Naive thymus-derived CD8-positive, alpha-beta T cell (primary cell): ENCODE results near the gene LY86. TPM values are rescaled to one million over a fixed set of nuclear protein-coding genes. Genes with fewer than 3 reads are reported as not detected.
"Not testable (repeated sequence)": the region's sequence is repeated elsewhere in the genome, so short reads cannot be mapped to it uniquely, and the experiment has no call there.

Experiments used
- ATAC-seq, 2 donors: fragments of 150-1000 bp; cut with Tn5 transposase in 1 of 2; sonication (Bioruptor Pico), chemical (Tn5 transposase) in 1 of 2; 1 replicate in 1 of 2; 2 replicates in 1 of 2; pipeline ENCODE4 v1.10.0; 2021; ENCODE audit warnings: mild to moderate bottlenecking in 2 of 2, moderate library complexity in 2 of 2
- POLR2A ChIA-PET: fragments of 350-600 bp; sonication (Branson Sonifier 250); formaldehyde crosslinking; loops from one replicate; lab custom pipeline; 2021; ENCODE audit warnings: antibody characterized with exemption; lab: Charles Lee
- DNase-seq, 10 donors: peaks; one replicate each; pipeline versions ENCODE4 v3.0.0 to v3.0.0-alpha.2; 2020 to 2022
- H3K27ac Mint-ChIP-seq, 10 donors: one replicate each; pipeline ENCODE4 v1.8.0; 2020 to 2022; ENCODE audit warnings: mild to moderate bottlenecking in 10 of 10, mixed read lengths in 10 of 10, moderate library complexity in 4 of 10, inconsistent platforms in 1 of 10
- H3K27me3 Mint-ChIP-seq, 5 donors: one replicate each; pipeline ENCODE4 v1.8.0; 2021 to 2022; ENCODE audit warnings: mixed read lengths in 5 of 5
- H3K36me3 Mint-ChIP-seq, 3 donors: one replicate each; pipeline ENCODE4 v1.8.0; 2020 to 2022; ENCODE audit warnings: mixed read lengths in 3 of 3, mild to moderate bottlenecking in 2 of 3, inconsistent platforms in 1 of 3
- H3K4me1 Mint-ChIP-seq, 4 donors: one replicate each; pipeline ENCODE4 v1.8.0; 2021 to 2022; ENCODE audit warnings: mixed read lengths in 4 of 4
- H3K4me3 Mint-ChIP-seq, 10 donors: one replicate each; pipeline ENCODE4 v1.8.0; 2020 to 2022; ENCODE audit warnings: mild to moderate bottlenecking in 10 of 10, mixed read lengths in 10 of 10, moderate library complexity in 6 of 10, inconsistent platforms in 1 of 10
- H3K9me3 Mint-ChIP-seq, 9 donors: one replicate each; pipeline ENCODE4 v1.8.0; 2020 to 2022; ENCODE audit warnings: mixed read lengths in 9 of 9, mild to moderate bottlenecking in 3 of 9, inconsistent platforms in 1 of 9, moderate library complexity in 1 of 9
- polyA plus RNA-seq, 3 donors: library from polyadenylated mRNA; unstranded; fragments of 300-500 nt; fragmentation: Illumina TruSeq; gene quantifications; one replicate each; pipeline ENCODE4 v1.2.3, GENCODE V29; 2021
- total RNA-seq, 8 experiments: library from RNA in 2 of 8; stranded (reverse) in 2 of 8; gene quantifications; one replicate each; pipeline ENCODE4 v1.2.3 and lab custom pipeline; 2021 to 2026

LY86 gene
- total and polyA plus RNA-seq, 5 experiments from 2014 or later: 2.2 to 7.0 (median 6.0) TPM

GRCh38 chr6:6600875-6601274 lies 12.4 kb downstream of the LY86 start:
- peaks cover 13 to 64% (median 25%) of the 10 kb centered on the region in 4 donors for H3K4me1 Mint-ChIP-seq
- peak overlapping the region in 1 of 10 donors; percentile 31 for H3K4me3 Mint-ChIP-seq
- DNase-seq (no peak), ATAC-seq (no peak)
- no peaks in the 10 kb centered on the region for H3K27me3 Mint-ChIP-seq
- peaks cover 0 to 12% (median 0%) of the 10 kb centered on the region in 9 donors for H3K9me3 Mint-ChIP-seq
- peak overlapping the region in 3 of 10 donors; percentile 25 to 59 (median 41) for H3K27ac Mint-ChIP-seq
- POLR2A ChIA-PET: interaction anchor here (0.6 to 3.5 kb wide), 4 partner anchors 11 to 64 kb away, joined by 3 to 13 read pairs (median 4); no protein-coding TSS in a partner anchor
- peaks cover 0 to 7% (median 3%) of the 10 kb centered on the region in 3 donors for H3K36me3 Mint-ChIP-seq

- Mint-ChIP-seq H3K9me3 (peaks cover 0 to 12% (median 0%) of the 10 kb centered on the region in 9 donors), H3K27me3 (no peaks in the 10 kb centered on the region), H3K4me1 (peaks cover 2 to 51% (median 12%) of the 10 kb centered on the region in 4 donors), H3K36me3 (peaks cover 0 to 7% (median 3%) of the 10 kb centered on the region in 3 donors), H3K4me3 (no peak overlapping the region), H3K27ac (peak overlapping the region in 4 of 10 donors; percentile 6 to 79 (median 26))
- POLR2A ChIA-PET: no interaction called here
- no peak for DNase-seq
- ATAC-seq: no peak
Measured at GRCh38 chr6:6602262-6602661, 13.7 kb downstream of the LY86 start.

GRCh38 chr6:6603317-6603716 lies 14.8 kb downstream of the LY86 start:
- POLR2A ChIA-PET: interaction anchor here (1.9 kb wide), 1 partner anchor 11 kb away, joined by 6 read pairs; no protein-coding TSS in a partner anchor
- Mint-ChIP-seq H3K4me1 (peaks cover 3 to 51% (median 15%) of the 10 kb centered on the region in 4 donors), H3K27ac (no peak overlapping the region), H3K27me3 (no peaks in the 10 kb centered on the region), H3K36me3 (peaks cover 0 to 7% (median 3%) of the 10 kb centered on the region in 3 donors), H3K9me3 (peaks cover 0 to 12% (median 0%) of the 10 kb centered on the region in 9 donors), H3K4me3 (peak overlapping the region in 1 of 10 donors; percentile 26)
- ATAC-seq (no peak), DNase-seq (no peak)

- ATAC-seq (no peak), DNase-seq (no peak)
- H3K27me3 Mint-ChIP-seq: no peaks in the 10 kb centered on the region
- peaks cover 7 to 50% (median 20%) of the 10 kb centered on the region in 4 donors for H3K4me1 Mint-ChIP-seq
- peaks cover 0 to 12% (median 0%) of the 10 kb centered on the region in 9 donors for H3K9me3 Mint-ChIP-seq
- H3K27ac Mint-ChIP-seq: no peak overlapping the region
- no peak overlapping the region for H3K4me3 Mint-ChIP-seq
- POLR2A ChIA-PET: interaction anchor here (1.9 kb wide), 1 partner anchor 10 kb away, joined by 6 read pairs; no protein-coding TSS in a partner anchor
- peaks cover 0 to 7% (median 3%) of the 10 kb centered on the region in 3 donors for H3K36me3 Mint-ChIP-seq
Measured at GRCh38 chr6:6604015-6604414, 15.5 kb downstream of the LY86 start.

GRCh38 chr6:6604566-6604965 lies 16.0 kb downstream of the LY86 start:
- Mint-ChIP-seq H3K27ac (peak overlapping the region in 4 of 10 donors; percentile 4 to 80 (median 42)), H3K27me3 (no peaks in the 10 kb centered on the region), H3K36me3 (peaks cover 0 to 7% (median 3%) of the 10 kb centered on the region in 3 donors), H3K9me3 (peaks cover 0 to 12% (median 0%) of the 10 kb centered on the region in 9 donors), H3K4me3 (peak overlapping the region in 4 of 10 donors; percentile 11 to 60 (median 46)), H3K4me1 (peaks cover 7 to 54% (median 22%) of the 10 kb centered on the region in 4 donors)
- ATAC-seq (no peak), DNase-seq (no peak)
- POLR2A ChIA-PET: interaction anchor here (0.7 to 1.9 kb wide), 2 partner anchors 9 to 933 kb away, joined by 3 to 6 read pairs; no protein-coding TSS in a partner anchor

GRCh38 chr6:6605873-6606272 lies 17.4 kb downstream of the LY86 start:
- Mint-ChIP-seq H3K27me3 (no peaks in the 10 kb centered on the region), H3K36me3 (peaks cover 0 to 7% (median 3%) of the 10 kb centered on the region in 3 donors), H3K9me3 (peaks cover 0 to 12% (median 0%) of the 10 kb centered on the region in 9 donors), H3K4me1 (peaks cover 11 to 57% (median 33%) of the 10 kb centered on the region in 4 donors), H3K4me3 (peak overlapping the region in 5 of 10 donors; percentile 28 to 78 (median 60)), H3K27ac (peak overlapping the region in 5 of 10 donors; percentile 39 to 88 (median 71))
- POLR2A ChIA-PET: interaction anchor here (1.0 to 1.4 kb wide), 5 partner anchors 8 to 36 kb away, joined by 3 to 5 read pairs (median 3); no protein-coding TSS in a partner anchor
- DNase-seq (no peak), ATAC-seq (no peak)

GRCh38 chr6:6606391-6607030 lies 18.0 kb downstream of the LY86 start:
- H3K4me3 Mint-ChIP-seq, H3K27me3 Mint-ChIP-seq, H3K27ac Mint-ChIP-seq, ATAC-seq, H3K36me3 Mint-ChIP-seq, DNase-seq: not testable (repeated sequence)
- Mint-ChIP-seq H3K9me3 (peaks cover 0 to 12% (median 0%) of the 10 kb centered on the region in 9 donors), H3K4me1 (peaks cover 11 to 59% (median 39%) of the 10 kb centered on the region in 4 donors)
- POLR2A ChIA-PET: interaction anchor here (1.0 to 1.4 kb wide), 3 partner anchors 8 to 35 kb away, joined by 3 to 5 read pairs (median 5); no protein-coding TSS in a partner anchor

- peak overlapping the region; percentile 71 to 99 (median 98) for H3K27ac Mint-ChIP-seq
- DNase-seq: no peak
- ATAC-seq: no peak
- H3K9me3 Mint-ChIP-seq: peaks cover 0 to 5% (median 0%) of the 10 kb centered on the region in 9 donors
- H3K4me3 Mint-ChIP-seq: peak overlapping the region in 5 of 10 donors; percentile 15 to 77 (median 26)
- peaks cover 0 to 2% (median 0%) of the 10 kb centered on the region in 3 donors for H3K36me3 Mint-ChIP-seq
- POLR2A ChIA-PET: interaction anchor here (1.1 to 7.7 kb wide), 8 partner anchors 10 to 56 kb away, joined by 3 to 80 read pairs (median 11); partner anchors contain the start of gene LY86
- H3K27me3 Mint-ChIP-seq: no peaks in the 10 kb centered on the region
- peaks cover 30 to 72% (median 63%) of the 10 kb centered on the region in 4 donors for H3K4me1 Mint-ChIP-seq
Measured at GRCh38 chr6:6609450-6609849, 20.9 kb downstream of the LY86 start.

GRCh38 chr6:6610031-6610591 lies 21.6 kb downstream of the LY86 start:
- H3K4me1 Mint-ChIP-seq: peaks cover 37 to 72% (median 65%) of the 10 kb centered on the region in 4 donors
- DNase-seq: peak in 9 of 10 donors; percentile 19 to 84 (median 71)
- H3K36me3 Mint-ChIP-seq: no peaks in the 10 kb centered on the region
- H3K4me3 Mint-ChIP-seq: peak overlapping the region in 9 of 10 donors; percentile 48 to 80 (median 67)
- peak overlapping the region; percentile 80 to 99 (median 98) for H3K27ac Mint-ChIP-seq
- H3K9me3 Mint-ChIP-seq: peaks cover 0 to 5% (median 0%) of the 10 kb centered on the region in 9 donors
- ATAC-seq: peak; percentile 75 to 82
- POLR2A ChIA-PET: interaction anchor here (0.7 to 7.7 kb wide), 13 partner anchors 10 to 477 kb away, joined by 3 to 80 read pairs (median 10); partner anchors contain the start of gene LY86
- no peaks in the 10 kb centered on the region for H3K27me3 Mint-ChIP-seq

- POLR2A ChIA-PET: interaction anchor here (1.4 to 7.7 kb wide), 6 partner anchors 15 to 49 kb away, joined by 3 to 80 read pairs (median 11); partner anchors contain the start of gene LY86
- Mint-ChIP-seq H3K9me3 (peaks cover 0 to 5% (median 0%) of the 10 kb centered on the region in 9 donors), H3K4me1 (peaks cover 40 to 81% (median 71%) of the 10 kb centered on the region in 4 donors), H3K4me3 (peak overlapping the region in 8 of 10 donors; percentile 51 to 84 (median 68)), H3K36me3 (no peaks in the 10 kb centered on the region), H3K27me3 (no peaks in the 10 kb centered on the region), H3K27ac (peak overlapping the region; percentile 12 to 98 (median 90))
- no peak for ATAC-seq
- no peak for DNase-seq
Measured at GRCh38 chr6:6611486-6611885, 23.0 kb downstream of the LY86 start.

GRCh38 chr6:6612308-6612707 lies 23.8 kb downstream of the LY86 start:
- peak overlapping the region in 9 of 10 donors; percentile 12 to 98 (median 93) for H3K27ac Mint-ChIP-seq
- ATAC-seq: peak; percentile 9 to 15
- peak overlapping the region in 8 of 10 donors; percentile 51 to 84 (median 68) for H3K4me3 Mint-ChIP-seq
- DNase-seq: peak in 6 of 10 donors; percentile 25 to 79 (median 44)
- peaks cover 43 to 89% (median 77%) of the 10 kb centered on the region in 4 donors for H3K4me1 Mint-ChIP-seq
- H3K9me3 Mint-ChIP-seq: peaks cover 0 to 5% (median 0%) of the 10 kb centered on the region in 9 donors
- H3K36me3 Mint-ChIP-seq: no peaks in the 10 kb centered on the region
- H3K27me3 Mint-ChIP-seq: no peaks in the 10 kb centered on the region
- POLR2A ChIA-PET: interaction anchor here (0.5 to 7.7 kb wide), 9 partner anchors 11 to 597 kb away, joined by 3 to 80 read pairs (median 4); partner anchors contain the start of gene LY86
